NCI-H128 (cell line): ENCODE measurements around the gene PELI2.
"Not testable (repeated sequence)": the region's sequence is repeated elsewhere in the genome, so short reads cannot be mapped to it uniquely, and the experiment has no call there.

ENCODE experiments used
- DNase-seq: peaks from one replicate; lab custom pipeline; 2025; ENCODE audit not compliant: unreplicated experiment; lab: John Stamatoyannopoulos, UW

Gene PELI2

GRCh38 chr14:56142314-56142713 lies 24.1 kb downstream of the PELI2 start:
- no peak for DNase-seq

GRCh38 chr14:56143025-56143424 lies 24.8 kb downstream of the PELI2 start:
- no peak for DNase-seq

- no peak for DNase-seq
These were observed 26.0 kb downstream of the PELI2 start for GRCh38 chr14:56144176-56144575.

GRCh38 chr14:56145181-56145769 lies 27.1 kb downstream of the PELI2 start:
- DNase-seq: no peak

DNA sequence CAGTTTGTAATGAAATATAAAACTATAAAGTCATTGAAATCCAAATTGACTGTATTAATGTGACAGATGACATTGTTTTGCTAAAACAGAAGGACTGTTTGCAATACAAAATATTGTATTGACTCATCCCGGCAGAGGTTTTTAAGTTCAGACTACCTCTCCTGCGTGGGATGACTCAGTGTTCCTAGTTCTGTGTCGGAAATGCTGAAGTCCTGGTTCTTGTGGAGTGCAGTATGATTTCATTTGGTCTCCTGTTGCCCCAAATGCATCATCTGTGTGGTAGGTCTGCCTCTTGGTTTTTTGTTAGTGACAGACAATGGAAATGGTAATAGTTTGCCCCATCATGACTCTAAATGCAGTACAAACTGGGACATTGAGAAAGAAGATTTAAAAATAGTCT lies 27.8 kb downstream of the PELI2 start:
- DNase-seq: no peak

- DNase-seq: no peak
These were observed 29.2 kb downstream of the PELI2 start for GRCh38 chr14:56147449-56147848.

DNA sequence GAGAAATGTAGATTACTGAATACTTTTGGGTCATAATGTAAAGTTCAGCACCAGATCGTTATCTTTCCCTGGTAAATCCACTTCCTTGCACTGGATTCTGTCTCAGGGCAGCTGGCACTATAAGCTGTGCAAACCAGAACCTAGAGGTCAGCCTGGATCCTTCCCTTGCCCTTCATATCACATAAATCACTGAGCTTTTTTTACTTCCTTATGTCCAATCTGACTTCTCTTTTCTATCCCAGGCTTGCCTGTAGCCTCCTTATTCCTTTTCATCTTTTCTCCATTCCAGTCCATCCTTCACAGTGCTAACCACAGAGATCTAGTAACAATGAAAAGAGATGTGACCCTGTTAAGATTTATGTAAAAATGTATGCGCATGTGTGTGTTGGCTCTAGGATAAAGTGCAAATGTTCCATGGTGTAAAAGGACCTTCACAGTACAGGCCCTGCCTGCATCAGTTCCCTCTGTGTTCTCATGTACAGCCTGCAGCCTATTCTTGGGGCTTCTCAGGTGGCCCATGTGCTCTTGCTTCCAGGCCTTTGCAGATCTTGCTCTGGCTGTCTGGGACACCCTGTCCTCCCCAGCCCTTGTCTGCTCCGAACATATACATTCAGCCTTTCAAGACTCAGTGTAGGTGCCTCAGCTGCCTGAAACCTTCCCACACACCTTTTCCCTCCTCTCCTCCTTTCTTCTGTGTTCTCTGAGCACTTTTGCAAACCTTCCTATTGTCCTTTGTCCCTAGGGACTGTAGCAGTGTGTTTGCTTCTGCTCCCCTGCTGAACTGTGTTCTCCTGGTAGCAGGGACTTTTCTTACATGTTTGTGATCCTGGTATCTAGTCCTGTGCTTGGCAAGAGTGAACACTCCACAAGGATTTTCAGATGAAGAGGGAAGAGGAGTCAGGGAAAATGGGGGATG lies 30.0 kb downstream of the PELI2 start:
- no peak for DNase-seq

GRCh38 chr14:56149151-56149550 lies 30.9 kb downstream of the PELI2 start:
- no peak for DNase-seq

DNA sequence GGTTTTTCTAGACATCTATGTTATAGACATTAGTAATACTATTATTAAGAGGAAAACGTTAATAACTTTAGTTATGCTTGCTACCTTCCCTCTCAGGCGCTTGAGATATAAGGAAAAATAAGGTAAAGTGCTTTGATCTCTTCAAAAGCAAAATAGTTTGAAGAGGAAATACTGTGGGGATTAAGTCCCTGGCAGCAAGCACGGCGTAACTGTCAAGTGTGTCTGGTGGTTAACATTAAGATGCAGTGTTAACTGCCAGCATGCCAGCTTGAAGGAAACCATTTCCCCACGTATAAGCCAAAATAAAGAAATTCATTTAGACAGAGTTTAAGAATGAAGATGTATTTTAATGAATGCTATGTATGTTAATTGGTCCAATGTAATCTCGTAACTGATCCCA lies 31.8 kb downstream of the PELI2 start:
- no peak for DNase-seq

DNA sequence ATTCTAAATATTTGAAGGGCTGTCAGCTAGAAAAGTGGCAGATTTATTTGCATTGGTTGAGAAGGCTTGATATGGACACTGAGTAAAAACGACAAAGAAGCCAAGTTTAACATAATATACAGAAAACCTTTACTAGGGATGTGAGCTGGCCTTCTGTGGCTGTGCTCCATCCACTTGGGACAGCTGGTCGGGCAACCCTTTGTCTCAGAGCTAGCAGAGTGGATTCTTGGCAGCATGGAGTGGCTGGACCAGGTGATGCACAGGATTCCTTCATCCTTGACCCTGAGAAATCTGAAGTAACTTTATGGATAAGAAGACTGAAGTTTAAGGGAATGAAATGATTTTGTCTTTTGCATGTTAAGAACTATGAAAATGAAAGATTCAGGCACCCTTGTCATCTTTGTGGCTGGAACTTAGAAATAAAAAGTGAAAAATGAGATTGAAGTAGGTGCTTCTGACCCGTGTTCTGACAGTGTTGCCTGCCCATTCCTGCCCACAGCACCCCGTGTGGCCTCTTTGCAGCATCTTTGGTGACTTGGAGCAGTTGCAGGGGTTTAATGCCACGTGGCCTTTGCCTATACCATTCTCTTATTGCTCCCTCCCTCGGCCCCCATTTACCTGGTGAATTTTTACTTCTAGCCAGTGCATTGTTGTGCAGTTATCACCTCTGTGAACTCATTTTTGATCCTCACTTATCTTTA lies 32.6 kb downstream of the PELI2 start:
- no peak for DNase-seq

GRCh38 chr14:56152221-56152620 lies 34.0 kb downstream of the PELI2 start:
- no peak for DNase-seq

- DNase-seq: no peak
These were observed 35.1 kb downstream of the PELI2 start for GRCh38 chr14:56153267-56153666.

GRCh38 chr14:56154321-56154720 lies 36.1 kb downstream of the PELI2 start:
- DNase-seq: no peak

- no peak for DNase-seq
These were observed 37.9 kb downstream of the PELI2 start for GRCh38 chr14:56156096-56156495.

- no peak for DNase-seq
These were observed 40.9 kb downstream of the PELI2 start for GRCh38 chr14:56159066-56159465.

- no peak for DNase-seq
These were observed 41.9 kb downstream of the PELI2 start for GRCh38 chr14:56160088-56160487.

DNA sequence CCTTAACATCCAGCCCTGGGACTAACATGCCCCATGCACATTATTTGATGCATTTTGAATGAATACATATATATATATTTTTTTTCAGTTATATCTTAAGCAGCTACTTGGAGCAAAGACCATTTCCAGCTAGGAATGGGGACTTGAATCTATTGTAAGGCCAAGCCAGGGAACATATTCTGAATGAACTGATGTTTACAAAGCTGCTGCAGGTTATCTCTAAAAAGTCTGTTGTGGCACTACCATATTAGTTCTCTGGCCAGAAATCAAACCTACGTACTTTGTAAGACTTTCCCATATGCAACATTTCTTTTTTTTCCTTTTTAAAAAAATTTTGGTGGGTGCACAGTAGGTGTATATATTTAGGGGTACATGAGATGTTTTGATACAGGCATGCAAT lies 43.4 kb downstream of the PELI2 start:
- DNase-seq: no peak

DNA sequence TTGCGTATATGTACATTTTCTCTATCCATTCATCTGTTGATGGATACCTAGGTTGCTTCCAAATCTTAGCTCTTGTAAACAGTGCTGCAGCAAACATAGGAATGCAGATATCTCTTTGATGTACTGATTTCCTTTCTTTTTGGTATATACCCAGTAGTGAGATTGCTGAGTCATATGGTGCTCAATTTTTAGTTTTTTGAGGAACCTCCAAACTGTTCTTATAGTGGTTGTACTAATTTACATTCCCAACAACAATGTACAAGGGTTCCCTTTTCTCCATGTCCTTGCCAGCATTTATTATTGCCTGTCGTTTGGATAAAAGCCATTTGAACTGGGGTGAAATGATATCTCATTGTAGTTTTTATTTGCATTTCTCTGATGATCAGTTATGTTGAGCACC lies 44.3 kb downstream of the PELI2 start:
- DNase-seq: no peak

DNA sequence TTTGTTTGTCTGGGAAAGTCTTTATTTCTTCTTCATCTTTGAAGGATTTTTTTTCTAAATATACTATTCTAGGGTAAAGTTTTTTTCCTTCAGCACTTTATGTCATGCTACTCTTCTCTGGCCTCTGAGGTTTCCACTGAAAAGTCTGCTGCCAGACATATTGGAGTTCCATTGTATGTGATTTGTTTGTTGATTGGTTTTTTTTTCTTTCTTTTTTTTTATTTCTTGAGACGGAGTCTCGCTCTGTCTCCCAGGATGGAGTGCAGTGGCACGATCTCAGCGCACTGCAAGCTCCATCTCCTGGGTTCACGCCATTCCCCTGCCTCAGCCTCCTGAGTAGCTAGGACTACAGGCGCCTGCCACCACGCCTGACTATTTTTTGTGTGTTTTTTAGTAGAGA lies 48.4 kb downstream of the PELI2 start:
- DNase-seq: not testable (repeated sequence)

DNA sequence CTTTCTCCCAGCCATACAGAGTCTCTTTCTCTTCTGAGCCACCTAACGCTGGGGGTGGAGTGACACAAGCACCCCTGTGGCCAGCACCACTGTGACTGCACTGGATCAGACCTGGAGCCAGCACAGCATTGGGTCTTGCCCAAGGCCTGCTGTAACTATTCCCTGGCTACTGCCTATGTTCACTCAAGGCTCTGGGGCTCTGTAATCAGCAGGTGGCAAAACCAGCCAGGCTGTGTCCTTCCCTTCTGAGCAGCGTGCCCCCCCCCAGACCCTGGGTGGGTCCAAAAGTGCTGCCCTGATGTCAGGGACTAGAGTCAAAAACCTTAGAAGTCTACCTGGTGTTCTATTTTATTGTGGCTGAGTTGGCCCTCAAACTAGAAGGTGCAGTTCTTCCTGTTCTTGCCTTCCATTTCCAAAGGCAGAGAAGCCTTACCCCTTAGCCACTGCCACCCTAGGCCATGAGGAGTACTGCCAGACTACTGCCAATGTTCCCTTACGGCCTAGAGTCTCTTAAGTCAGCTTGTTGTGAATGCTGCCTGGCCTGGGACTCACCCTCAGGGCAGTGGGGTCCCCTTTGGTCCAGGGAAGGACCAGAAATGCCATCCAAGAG lies 49.9 kb downstream of the PELI2 start:
- no peak for DNase-seq

GRCh38 chr14:56170028-56170427 lies 51.8 kb downstream of the PELI2 start:
- no peak for DNase-seq
